SU-DHL-6 (cell line): ENCODE measurements around the gene CSNK1G2.

ENCODE experiments used
- EZH2phosphoT487 ChIP-seq: fragments of 200-600 bp; sonication (generic), shearing (Covaris generic); conservative IDR thresholded peaks from 2 replicates; pipeline ENCODE4 v1.6.1; 2018; ENCODE audit warnings: mild to moderate bottlenecking, antibody characterized with exemption, low read length, moderate library complexity, mixed read lengths
- TF ChIP-seq, protein P1 (sequence below): fragments of 200-600 bp; sonication (generic); IDR thresholded peaks from one replicate; pipeline ENCODE4 v1.5.1; 2017; ENCODE audit warnings: antibody characterized with exemption, mild to moderate bottlenecking, low read length, moderate library complexity; ENCODE audit not compliant: insufficient read depth, poor library complexity, severe bottlenecking

DNA sequence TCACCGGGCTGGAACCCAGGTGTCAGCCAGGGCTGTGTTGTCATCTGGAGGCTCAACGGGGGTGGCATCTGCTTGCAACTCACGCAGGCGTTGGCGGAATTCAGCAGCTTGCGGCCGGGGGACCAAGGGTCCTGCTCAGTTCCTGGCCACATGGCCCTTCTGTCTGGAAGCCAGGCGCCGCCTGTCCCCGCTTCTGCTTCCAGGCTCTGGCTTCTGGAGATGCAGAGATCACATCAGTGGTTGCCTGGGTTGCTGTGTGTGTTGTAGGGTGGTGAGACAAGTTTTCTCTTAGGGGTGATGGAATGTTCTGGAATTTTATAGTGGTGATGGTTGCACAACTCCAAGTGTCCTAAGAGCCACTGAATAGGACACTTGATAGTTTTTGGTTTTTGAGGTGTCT is 30.8 kb upstream of the CSNK1G2 start:
- TF ChIP-seq, protein P1, sequence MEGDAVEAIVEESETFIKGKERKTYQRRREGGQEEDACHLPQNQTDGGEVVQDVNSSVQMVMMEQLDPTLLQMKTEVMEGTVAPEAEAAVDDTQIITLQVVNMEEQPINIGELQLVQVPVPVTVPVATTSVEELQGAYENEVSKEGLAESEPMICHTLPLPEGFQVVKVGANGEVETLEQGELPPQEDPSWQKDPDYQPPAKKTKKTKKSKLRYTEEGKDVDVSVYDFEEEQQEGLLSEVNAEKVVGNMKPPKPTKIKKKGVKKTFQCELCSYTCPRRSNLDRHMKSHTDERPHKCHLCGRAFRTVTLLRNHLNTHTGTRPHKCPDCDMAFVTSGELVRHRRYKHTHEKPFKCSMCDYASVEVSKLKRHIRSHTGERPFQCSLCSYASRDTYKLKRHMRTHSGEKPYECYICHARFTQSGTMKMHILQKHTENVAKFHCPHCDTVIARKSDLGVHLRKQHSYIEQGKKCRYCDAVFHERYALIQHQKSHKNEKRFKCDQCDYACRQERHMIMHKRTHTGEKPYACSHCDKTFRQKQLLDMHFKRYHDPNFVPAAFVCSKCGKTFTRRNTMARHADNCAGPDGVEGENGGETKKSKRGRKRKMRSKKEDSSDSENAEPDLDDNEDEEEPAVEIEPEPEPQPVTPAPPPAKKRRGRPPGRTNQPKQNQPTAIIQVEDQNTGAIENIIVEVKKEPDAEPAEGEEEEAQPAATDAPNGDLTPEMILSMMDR = no peak
- no peak for TF ChIP-seq EZH2phosphoT487
